Measurements from ENCODE around the gene FRMPD4. TPM values are rescaled to one million over a fixed set of nuclear protein-coding genes. Genes with fewer than 3 reads are reported as not detected.

Gene FRMPD4
- total RNA-seq, 1 donor from 2014 or later: 0.22 TPM

- no peak for DNase-seq (ENCODE audit: extremely low spot score, unreplicated experiment)
- Mint-ChIP-seq H3K4me3 (no peak overlapping the region), H3K9me3 (peaks cover 9% of the 10 kb centered on the region), H3K27ac (no peak overlapping the region), H3K4me1 (ENCODE audit: unreplicated experiment) (no peaks in the 10 kb centered on the region), H3K36me3 (no peaks in the 10 kb centered on the region), H3K27me3 (peaks cover 3% of the 10 kb centered on the region)
- no peak for TF ChIP-seq CTCF (conservative IDR thresholded peaks at IDR 0.05)
Observed at GRCh38 chrX:12292996-12293765, 154.9 kb downstream of the FRMPD4 start.

GRCh38 chrX:12297353-12297752, 159.1 kb downstream of the FRMPD4 start:
- no peaks in the 10 kb centered on the region for H3K4me1 Mint-ChIP-seq (ENCODE audit: unreplicated experiment)
- H3K36me3 Mint-ChIP-seq: no peaks in the 10 kb centered on the region
- peaks cover 5% of the 10 kb centered on the region for H3K9me3 Mint-ChIP-seq
- no peak for TF ChIP-seq CTCF (conservative IDR thresholded peaks at IDR 0.05)
- H3K4me3 Mint-ChIP-seq: no peak overlapping the region
- no peaks in the 10 kb centered on the region for H3K27me3 Mint-ChIP-seq
- no peak overlapping the region for H3K27ac Mint-ChIP-seq
- no peak for DNase-seq (ENCODE audit: extremely low spot score, unreplicated experiment)

- Mint-ChIP-seq H3K36me3 (no peaks in the 10 kb centered on the region), H3K27me3 (no peaks in the 10 kb centered on the region), H3K4me1 (ENCODE audit: unreplicated experiment) (no peaks in the 10 kb centered on the region), H3K9me3 (peaks cover 5% of the 10 kb centered on the region), H3K4me3 (no peak overlapping the region), H3K27ac (no peak overlapping the region)
- no peak for TF ChIP-seq CTCF (conservative IDR thresholded peaks at IDR 0.05)
- DNase-seq (ENCODE audit: extremely low spot score, unreplicated experiment): no peak
Observed at GRCh38 chrX:12301288-12301687, 163.0 kb downstream of the FRMPD4 start.

GRCh38 chrX:12304261-12304660, 166.0 kb downstream of the FRMPD4 start:
- Mint-ChIP-seq H3K9me3 (no peaks in the 10 kb centered on the region), H3K27me3 (no peaks in the 10 kb centered on the region), H3K4me1 (ENCODE audit: unreplicated experiment) (no peaks in the 10 kb centered on the region), H3K36me3 (no peaks in the 10 kb centered on the region), H3K27ac (no peak overlapping the region), H3K4me3 (no peak overlapping the region)
- no peak for TF ChIP-seq CTCF (conservative IDR thresholded peaks at IDR 0.05)
- no peak for DNase-seq (ENCODE audit: extremely low spot score, unreplicated experiment)

GRCh38 chrX:12307961-12308360, 169.7 kb downstream of the FRMPD4 start:
- Mint-ChIP-seq H3K4me1 (ENCODE audit: unreplicated experiment) (no peaks in the 10 kb centered on the region), H3K9me3 (peaks cover 1% of the 10 kb centered on the region), H3K36me3 (no peaks in the 10 kb centered on the region), H3K27me3 (no peaks in the 10 kb centered on the region), H3K4me3 (no peak overlapping the region), H3K27ac (no peak overlapping the region)
- no peak for DNase-seq (ENCODE audit: extremely low spot score, unreplicated experiment)
- no peak for TF ChIP-seq CTCF (conservative IDR thresholded peaks at IDR 0.05)

Data from type B pancreatic cell (in vitro differentiated cells).